ENCODE data around the gene TRPV5.

TRPV5 gene

DNA sequence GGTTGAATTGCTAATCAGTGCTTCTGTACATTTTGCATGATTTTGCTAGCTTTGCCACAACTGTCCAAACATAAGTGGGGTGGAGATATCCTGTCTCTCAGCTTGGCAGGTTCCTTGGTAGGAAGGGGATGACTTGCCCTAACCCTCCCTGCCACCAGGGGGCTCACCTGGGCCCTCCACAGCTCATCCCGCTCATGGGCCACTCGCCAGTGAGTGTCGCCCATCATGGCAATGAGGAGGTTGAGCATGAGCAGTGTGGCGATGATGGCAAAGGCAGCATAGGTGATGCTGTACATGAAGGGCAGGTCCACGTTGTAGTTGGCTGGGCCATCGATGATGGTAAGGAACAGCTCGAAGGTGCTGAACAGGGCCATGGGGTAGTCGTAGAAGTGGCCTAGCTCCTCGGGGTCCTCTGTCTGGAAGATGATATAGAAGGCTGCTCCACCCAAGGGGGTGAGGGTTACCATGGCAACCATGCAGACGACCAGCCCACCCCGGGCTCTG is 60.2 kb downstream of the TRPV5 start:
- H3K36me3 ChIP-seq (replicated peaks), result no peaks in the 10 kb centered on the region
- in situ Hi-C loops (cut with MboI; ENCODE audit: low sequenced_read_pairs), result loop anchor here (10.0 kb wide), 1 partner anchor 351 kb away; the partner anchor contains the start of gene TAS2R40
- peak; percentile 4 to 61 for DNase-seq (ENCODE audit: low spot score in 2 of 2)

DNA sequence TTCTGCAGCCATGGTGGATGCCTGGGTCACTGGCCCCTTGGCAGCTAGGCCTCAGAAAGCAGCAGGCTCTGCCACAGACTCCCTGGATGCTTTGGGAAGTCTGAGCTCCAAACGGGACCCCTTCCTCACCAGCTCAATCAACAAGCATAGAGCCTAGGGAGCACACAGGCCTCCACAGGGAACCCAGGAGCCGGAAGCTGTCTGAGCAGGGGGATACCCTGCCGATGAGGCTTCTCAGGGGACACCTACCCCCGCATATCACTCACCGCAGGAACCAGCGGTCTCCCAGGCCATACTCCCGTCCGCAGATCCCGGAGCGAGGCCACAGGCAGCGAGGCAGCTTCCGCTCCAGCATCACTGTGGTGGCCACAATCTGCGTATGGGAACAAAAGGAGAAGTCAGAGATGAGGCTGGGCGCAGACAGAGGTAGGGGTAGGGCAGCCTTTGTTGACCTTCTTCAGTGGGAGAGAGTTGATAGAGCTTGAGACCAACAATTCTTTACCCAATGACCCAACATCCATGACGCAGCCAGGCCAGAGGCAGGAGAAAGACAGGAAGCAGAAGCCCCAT is 61.4 kb downstream of the TRPV5 start:
- Histone ChIP-seq H3K36me3 (replicated peaks) (no peaks in the 10 kb centered on the region), H3K4me3 (no peak overlapping the region), H3K27me3 (ENCODE audit: low read depth) (no peaks in the 10 kb centered on the region), H3K9me3 (no peaks in the 10 kb centered on the region), H3K4me1 (no peaks in the 10 kb centered on the region)
- in situ Hi-C loops (cut with MboI; ENCODE audit: low sequenced_read_pairs), result loop anchor here (10.0 kb wide), 1 partner anchor 353 kb away; the partner anchor contains the start of gene TAS2R40
- peak in 1 of 2 experiments; percentile 3 for DNase-seq (ENCODE audit: low spot score in 2 of 2)

More for the DNA sequence above, 60.2 kb downstream of the TRPV5 start:
- no peaks in the 10 kb centered on the region for H3K9me3 ChIP-seq
- no peak overlapping the region for H3K4me3 ChIP-seq
- H3K27me3 ChIP-seq (ENCODE audit: low read depth), result no peaks in the 10 kb centered on the region
- H3K4me1 ChIP-seq, result no peaks in the 10 kb centered on the region

DNA sequence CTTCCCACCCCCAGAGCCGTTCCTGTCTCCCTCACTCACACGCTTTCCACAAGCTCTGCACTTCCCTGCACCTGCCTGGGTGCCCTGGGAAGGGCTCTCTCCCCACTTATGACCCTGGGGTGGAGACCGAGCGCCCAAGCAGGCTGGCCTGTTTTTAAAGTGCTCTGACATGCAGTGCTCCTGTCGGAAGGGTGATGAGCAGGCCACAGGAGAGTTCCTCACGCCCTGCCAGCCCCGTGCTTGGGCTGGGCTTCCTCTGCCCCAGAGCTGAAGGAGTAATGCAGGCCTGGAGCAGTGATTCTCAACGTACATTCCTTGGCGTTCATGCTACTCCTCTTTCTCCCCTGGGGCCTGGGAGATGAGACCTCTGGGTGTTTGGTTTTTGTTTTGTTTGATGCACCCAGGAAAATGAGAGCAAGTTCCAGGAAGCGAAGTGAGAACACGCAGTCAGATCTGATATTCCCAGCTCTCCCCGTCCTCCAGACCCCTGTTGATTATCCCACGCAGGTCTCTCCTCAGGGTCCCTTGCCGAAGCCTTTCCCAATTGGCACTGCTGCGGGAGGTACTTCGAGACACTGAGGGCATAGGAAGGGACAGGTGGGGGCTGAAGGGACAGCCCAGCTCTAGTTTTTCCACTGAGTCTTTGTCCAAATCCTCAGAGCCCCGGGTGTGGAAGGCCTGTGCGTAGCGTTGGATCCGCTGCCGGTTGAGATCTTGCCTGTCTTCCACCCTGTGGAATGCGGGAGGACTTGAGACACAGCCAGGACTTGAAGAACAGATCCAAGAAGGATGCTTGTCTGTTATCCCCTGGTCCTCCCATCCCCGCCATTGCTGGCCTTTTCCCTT is 62.1 kb downstream of the TRPV5 start:
- peak in 1 of 2 experiments; percentile 3 for DNase-seq (ENCODE audit: low spot score in 2 of 2)

DNA sequence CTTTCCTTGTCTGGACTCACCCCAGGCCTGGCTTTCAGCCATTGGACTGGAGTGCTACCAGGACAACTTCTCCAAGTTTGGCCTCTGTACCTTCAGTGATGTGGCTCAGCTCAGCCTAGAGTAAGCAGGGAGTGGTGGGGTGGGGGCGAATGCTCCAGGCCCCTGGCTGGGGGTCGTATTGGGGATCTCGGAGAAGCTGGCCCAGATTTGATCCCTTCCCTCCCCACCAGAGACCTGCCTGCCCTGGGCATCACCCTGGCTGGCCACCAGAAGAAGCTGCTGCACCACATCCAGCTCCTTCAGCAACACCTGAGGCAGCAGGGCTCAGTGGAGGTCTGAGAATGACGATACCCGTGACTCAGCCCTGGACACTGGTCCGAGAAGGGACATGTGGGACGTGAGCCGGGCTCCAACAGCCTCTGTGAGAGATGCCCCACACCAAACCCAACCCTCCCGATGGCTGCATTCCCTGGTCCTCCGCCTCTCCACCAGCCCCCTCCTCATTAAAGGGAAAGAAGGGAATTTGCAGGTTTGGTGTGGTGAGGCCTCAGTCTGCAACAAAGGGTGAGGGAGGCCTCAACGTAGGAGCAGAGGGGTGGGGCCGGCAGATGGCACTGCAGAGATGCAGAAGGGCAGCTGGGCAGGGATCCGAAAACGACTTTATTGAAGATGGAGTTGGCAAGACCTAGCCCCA is 62.8 kb downstream of the TRPV5 start:
- in situ Hi-C loops (cut with MboI; ENCODE audit: low sequenced_read_pairs), result loop anchor here (10.0 kb wide), 1 partner anchor 354 kb away; the partner anchor contains the start of gene TAS2R40
- H3K4me3 ChIP-seq, result no peak overlapping the region
- no peaks in the 10 kb centered on the region for H3K36me3 ChIP-seq (replicated peaks)
- H3K9me3 ChIP-seq, result no peaks in the 10 kb centered on the region
- no peaks in the 10 kb centered on the region for H3K4me1 ChIP-seq
- DNase-seq (ENCODE audit: low spot score in 2 of 2), result peak in 1 of 2 experiments; percentile 5
- H3K27me3 ChIP-seq (ENCODE audit: low read depth), result no peaks in the 10 kb centered on the region

More for the DNA sequence above, 62.1 kb downstream of the TRPV5 start:
- Histone ChIP-seq H3K4me1 (no peaks in the 10 kb centered on the region), H3K27me3 (ENCODE audit: low read depth) (no peaks in the 10 kb centered on the region), H3K9me3 (no peaks in the 10 kb centered on the region), H3K36me3 (replicated peaks) (no peaks in the 10 kb centered on the region), H3K4me3 (no peak overlapping the region)
- in situ Hi-C loops (cut with MboI; ENCODE audit: low sequenced_read_pairs), result loop anchor here (10.0 kb wide), 1 partner anchor 353 kb away; the partner anchor contains the start of gene TAS2R40

DNA sequence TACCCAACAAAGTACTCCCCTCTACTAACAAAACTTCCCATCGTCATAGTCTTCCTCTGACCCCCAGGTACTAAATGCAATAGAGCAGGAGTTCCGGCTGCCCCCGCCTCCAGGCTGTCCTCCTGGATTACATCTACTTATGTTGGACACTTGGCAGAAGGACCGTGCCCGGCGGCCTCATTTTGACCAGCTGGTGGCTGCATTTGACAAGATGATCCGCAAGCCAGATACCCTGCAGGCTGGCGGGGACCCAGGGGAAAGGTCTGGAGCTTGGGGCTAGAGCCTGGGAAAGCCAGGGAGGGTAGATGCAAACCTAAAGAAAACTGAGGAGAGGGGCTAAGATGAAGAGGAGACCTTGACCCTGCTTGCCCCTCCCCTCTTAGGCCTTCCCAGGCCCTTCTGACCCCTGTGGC is 63.4 kb downstream of the TRPV5 start:
- H3K4me1 ChIP-seq, result no peaks in the 10 kb centered on the region
- DNase-seq (ENCODE audit: low spot score in 2 of 2), result peak in 1 of 2 experiments; percentile 6
- in situ Hi-C loops (cut with MboI; ENCODE audit: low sequenced_read_pairs), result loop anchor here (10.0 kb wide), 1 partner anchor 355 kb away; the partner anchor contains the start of gene TAS2R40
- 0 out of 2 replicates have a peak, but pooled peaks cover 1% of the 10 kb centered on the region for H3K27me3 ChIP-seq (ENCODE audit: low read depth)
- H3K9me3 ChIP-seq, result no peaks in the 10 kb centered on the region
- H3K36me3 ChIP-seq (replicated peaks), result no peaks in the 10 kb centered on the region
- H3K4me3 ChIP-seq, result no peak overlapping the region

DNA sequence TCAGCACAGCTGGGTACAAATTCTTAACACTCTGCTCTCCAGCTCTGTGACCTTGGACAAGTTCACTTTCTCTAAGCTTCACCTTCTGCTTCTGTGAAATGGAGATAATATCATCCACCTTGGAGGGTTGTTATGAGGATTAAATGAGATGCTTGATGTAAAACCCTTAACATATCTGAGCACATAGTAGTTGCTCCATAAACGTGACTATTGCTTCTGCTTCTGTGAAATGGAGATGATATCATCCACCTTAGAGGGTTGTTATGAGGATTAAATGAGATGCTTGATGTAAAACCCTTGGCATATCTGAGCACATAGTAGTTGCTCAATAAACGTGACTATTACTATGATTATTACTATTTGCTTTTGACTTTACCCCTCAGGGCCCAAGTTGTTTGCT is 64.1 kb downstream of the TRPV5 start:
- no peaks in the 10 kb centered on the region for H3K4me1 ChIP-seq
- no peak overlapping the region for H3K4me3 ChIP-seq
- in situ Hi-C loops (cut with MboI; ENCODE audit: low sequenced_read_pairs), result no loop called here
- no peaks in the 10 kb centered on the region for H3K9me3 ChIP-seq
- H3K36me3 ChIP-seq (replicated peaks), result no peaks in the 10 kb centered on the region
- DNase-seq (ENCODE audit: low spot score in 2 of 2), result no peak
- 0 out of 2 replicates have a peak, but pooled peaks cover 4% of the 10 kb centered on the region for H3K27me3 ChIP-seq (ENCODE audit: low read depth)

DNA sequence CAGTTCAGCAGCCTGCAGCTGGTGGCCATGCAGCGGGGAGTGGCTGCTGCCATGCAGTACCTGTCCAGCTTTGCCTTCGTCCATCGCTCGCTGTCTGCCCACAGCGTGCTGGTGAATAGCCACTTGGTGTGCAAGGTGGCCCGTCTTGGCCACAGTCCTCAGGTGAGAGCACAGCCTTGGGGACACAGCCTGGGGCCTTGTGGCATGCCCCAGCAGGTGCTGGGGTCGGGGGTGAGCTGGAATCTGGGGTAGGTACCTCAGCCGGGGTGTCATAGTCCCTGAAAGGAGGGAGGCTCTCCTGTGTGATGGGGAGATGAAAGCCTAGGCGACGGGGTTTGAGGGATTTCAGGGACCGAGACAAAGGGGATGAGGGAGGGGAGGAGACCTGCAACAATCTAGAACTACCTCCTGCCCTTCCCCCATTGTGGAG is 64.5 kb downstream of the TRPV5 start:
- no peaks in the 10 kb centered on the region for H3K36me3 ChIP-seq (replicated peaks)
- H3K9me3 ChIP-seq, result no peaks in the 10 kb centered on the region
- H3K4me3 ChIP-seq, result no peak overlapping the region
- 0 out of 2 replicates have a peak, but pooled peaks cover 4% of the 10 kb centered on the region for H3K27me3 ChIP-seq (ENCODE audit: low read depth)
- in situ Hi-C loops (cut with MboI; ENCODE audit: low sequenced_read_pairs), result no loop called here
- H3K4me1 ChIP-seq, result no peaks in the 10 kb centered on the region
- no peak for DNase-seq (ENCODE audit: low spot score in 2 of 2)

DNA sequence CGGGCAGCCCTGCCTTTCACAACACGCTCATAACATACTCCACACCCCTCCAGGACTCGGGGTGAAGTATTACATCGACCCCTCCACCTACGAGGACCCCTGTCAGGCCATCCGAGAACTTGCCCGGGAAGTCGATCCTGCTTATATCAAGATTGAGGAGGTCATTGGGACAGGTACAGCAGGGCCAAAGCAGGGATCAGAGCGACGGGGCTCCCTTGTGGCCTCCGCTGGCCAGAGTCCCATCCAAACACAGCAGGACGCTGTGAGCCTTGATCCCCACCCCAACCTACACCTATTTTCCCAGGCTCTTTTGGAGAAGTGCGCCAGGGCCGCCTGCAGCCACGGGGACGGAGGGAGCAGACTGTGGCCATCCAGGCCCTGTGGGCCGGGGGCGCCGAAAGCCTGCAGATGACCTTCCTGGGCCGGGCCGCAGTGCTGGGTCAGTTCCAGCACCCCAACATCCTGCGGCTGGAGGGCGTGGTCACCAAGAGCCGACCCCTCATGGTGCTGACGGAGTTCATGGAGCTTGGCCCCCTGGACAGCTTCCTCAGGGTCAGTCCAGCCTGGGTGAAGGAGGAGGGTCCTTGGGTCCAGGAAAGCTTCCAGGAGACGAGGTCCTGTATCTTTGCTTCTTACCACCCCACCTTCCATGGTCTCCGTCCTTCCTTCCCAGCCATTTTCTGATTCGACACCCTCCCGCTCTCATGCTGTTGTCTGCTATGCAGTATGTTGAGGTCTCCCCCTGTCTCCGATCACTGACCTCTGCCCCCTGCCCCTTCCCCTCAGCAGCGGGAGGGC is 65.2 kb downstream of the TRPV5 start:
- H3K9me3 ChIP-seq, result no peaks in the 10 kb centered on the region
- DNase-seq (ENCODE audit: low spot score in 2 of 2), result no peak
- H3K4me1 ChIP-seq, result no peaks in the 10 kb centered on the region
- H3K4me3 ChIP-seq, result no peak overlapping the region
- H3K27me3 ChIP-seq (ENCODE audit: low read depth), result 0 out of 2 replicates have a peak, but pooled peaks cover 4% of the 10 kb centered on the region
- in situ Hi-C loops (cut with MboI; ENCODE audit: low sequenced_read_pairs), result no loop called here
- no peaks in the 10 kb centered on the region for H3K36me3 ChIP-seq (replicated peaks)

DNA sequence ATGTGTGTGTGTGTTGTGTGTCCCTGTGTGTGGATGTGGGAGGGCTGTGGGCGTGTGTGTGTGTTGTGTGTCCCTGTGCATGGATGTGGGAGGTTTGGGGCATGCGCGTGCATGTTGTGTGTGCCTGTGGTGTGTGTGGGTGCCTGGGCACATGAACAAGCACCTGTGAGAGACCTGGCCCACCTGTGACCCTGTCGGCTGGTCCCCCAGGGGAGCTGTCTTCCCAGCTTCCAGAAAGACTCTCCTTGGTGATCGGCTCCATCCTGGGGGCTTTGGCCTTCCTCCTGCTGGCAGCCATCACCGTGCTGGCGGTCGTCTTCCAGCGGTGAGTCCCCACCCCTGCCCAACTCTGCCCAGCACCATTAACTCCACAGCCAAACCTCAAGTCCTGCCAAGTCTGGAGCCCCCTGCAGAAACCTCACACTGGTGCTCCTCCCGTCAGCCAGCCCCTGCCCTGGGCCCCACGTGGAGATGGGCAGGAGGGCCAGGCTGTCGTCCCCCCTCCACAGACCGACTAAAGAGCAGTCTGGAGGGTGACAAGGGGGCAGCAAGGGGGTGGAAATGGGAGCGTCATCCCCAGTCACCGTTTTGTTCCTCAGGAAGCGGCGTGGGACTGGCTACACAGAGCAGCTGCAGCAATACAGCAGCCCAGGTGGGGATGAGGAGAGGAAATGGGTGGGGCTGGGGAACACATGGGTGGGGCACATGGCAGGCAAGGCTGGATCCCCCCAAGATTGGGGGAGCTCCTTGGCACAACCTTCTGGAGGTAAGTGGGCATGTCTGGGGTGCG is 66.0 kb downstream of the TRPV5 start:
- Histone ChIP-seq H3K4me3 (no peak overlapping the region), H3K27me3 (ENCODE audit: low read depth) (0 out of 2 replicates have a peak, but pooled peaks cover 4% of the 10 kb centered on the region), H3K9me3 (no peaks in the 10 kb centered on the region), H3K4me1 (no peaks in the 10 kb centered on the region), H3K36me3 (replicated peaks) (no peaks in the 10 kb centered on the region)
- in situ Hi-C loops (cut with MboI; ENCODE audit: low sequenced_read_pairs), result no loop called here
- DNase-seq (ENCODE audit: low spot score in 2 of 2), result no peak

DNA sequence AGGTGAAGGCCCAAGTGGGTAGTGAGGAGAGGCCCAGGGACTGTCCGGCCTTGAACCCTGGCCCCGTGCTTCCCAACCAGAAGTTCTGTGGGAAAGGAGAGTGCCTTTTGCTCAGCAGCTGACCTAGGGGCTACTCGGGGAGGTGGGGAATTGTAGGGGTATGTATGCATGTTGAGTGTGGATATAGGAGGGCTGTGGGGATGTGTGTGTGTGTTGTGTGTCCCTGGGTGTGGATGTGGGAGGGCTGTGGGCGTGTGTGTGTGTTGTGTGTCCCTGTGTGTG is 66.5 kb downstream of the TRPV5 start:
- no peaks in the 10 kb centered on the region for H3K9me3 ChIP-seq
- no peaks in the 10 kb centered on the region for H3K36me3 ChIP-seq (replicated peaks)
- H3K4me3 ChIP-seq, result no peak overlapping the region
- no peak for DNase-seq (ENCODE audit: low spot score in 2 of 2)
- 0 out of 2 replicates have a peak, but pooled peaks cover 4% of the 10 kb centered on the region for H3K27me3 ChIP-seq (ENCODE audit: low read depth)
- H3K4me1 ChIP-seq, result no peaks in the 10 kb centered on the region; the same call in 1 of the 2 replicates
- in situ Hi-C loops (cut with MboI; ENCODE audit: low sequenced_read_pairs), result no loop called here

DNA sequence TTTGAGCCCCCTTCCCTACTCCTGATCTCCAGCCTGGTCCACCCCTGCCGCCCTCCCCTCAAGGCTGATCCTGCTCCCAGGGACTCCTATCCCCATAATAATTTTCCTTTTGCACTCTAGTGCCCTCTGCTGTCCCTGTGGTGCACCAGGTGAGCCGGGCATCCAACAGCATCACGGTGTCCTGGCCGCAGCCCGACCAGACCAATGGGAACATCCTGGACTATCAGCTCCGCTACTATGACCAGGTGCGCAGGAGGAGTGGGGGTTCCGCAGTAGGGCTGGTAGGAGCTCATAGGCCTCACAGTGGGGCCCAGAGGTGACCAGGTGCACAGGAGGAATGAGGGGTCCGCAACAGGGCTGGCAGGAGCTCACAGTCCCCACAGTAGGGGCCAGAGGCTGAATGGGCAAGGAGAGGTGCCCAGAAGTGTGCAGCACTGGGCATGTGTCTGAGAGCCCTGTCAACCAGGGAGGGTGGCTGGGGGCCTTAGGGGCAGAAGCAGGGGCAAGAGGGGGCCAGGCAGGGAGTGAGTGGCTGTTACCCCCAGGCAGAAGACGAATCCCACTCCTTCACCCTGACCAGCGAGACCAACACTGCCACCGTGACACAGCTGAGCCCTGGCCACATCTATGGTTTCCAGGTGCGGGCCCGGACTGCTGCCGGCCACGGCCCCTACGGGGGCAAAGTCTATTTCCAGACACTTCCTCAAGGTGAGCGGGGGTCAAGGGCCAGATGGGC is 67.0 kb downstream of the TRPV5 start:
- peak; percentile 18 to 65 for DNase-seq (ENCODE audit: low spot score in 2 of 2)
- Histone ChIP-seq H3K27me3 (ENCODE audit: low read depth) (0 out of 2 replicates have a peak, but pooled peaks cover 4% of the 10 kb centered on the region), H3K4me1 (peaks cover 4% of the 10 kb centered on the region; the same call in 1 of the 2 replicates), H3K36me3 (replicated peaks) (no peaks in the 10 kb centered on the region), H3K4me3 (no peak overlapping the region), H3K9me3 (no peaks in the 10 kb centered on the region)
- in situ Hi-C loops (cut with MboI; ENCODE audit: low sequenced_read_pairs), result no loop called here

DNA sequence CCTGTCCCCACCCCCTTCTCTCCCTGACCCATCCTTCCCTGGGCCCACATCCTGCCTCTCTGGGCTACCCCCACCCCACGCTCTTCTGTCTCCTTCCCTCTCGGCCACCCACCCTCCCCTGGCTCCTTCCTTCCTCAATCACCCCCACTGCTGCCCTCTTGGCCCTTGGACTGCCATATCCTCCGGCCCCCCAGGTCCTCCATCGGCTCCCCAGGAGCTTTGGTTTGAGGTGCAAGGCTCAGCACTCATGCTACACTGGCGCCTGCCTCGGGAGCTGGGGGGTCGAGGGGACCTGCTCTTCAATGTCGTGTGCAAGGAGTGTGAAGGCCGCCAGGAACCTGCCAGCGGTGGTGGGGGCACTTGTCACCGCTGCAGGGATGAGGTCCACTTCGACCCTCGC is 67.8 kb downstream of the TRPV5 start:
- in situ Hi-C loops (cut with MboI; ENCODE audit: low sequenced_read_pairs), result no loop called here
- no peak overlapping the region for H3K4me3 ChIP-seq
- DNase-seq (ENCODE audit: low spot score in 2 of 2), result no peak
- H3K9me3 ChIP-seq, result no peaks in the 10 kb centered on the region
- H3K27me3 ChIP-seq (ENCODE audit: low read depth), result 0 out of 2 replicates have a peak, but pooled peaks cover 4% of the 10 kb centered on the region
- peaks cover 7% of the 10 kb centered on the region; the same call in 1 of the 2 replicates for H3K4me1 ChIP-seq
- no peaks in the 10 kb centered on the region for H3K36me3 ChIP-seq (replicated peaks)

Measured in HAP-1 (cell line).